HEK293 (cell line): ENCODE data around the gene PDE4DIP.
"Not testable (repeated sequence)": the region's sequence is repeated elsewhere in the genome, so short reads cannot be mapped to it uniquely, and the experiment has no call there.

Experiments used
- CTCF ChIA-PET: fragments of 350-600 bp; formaldehyde crosslinking; extraction: SDS; loops from one replicate; lab custom pipeline; 2021; ENCODE audit warnings: antibody characterized with exemption; lab: Yijun Ruan, JAX
- POLR2A ChIA-PET: fragments of 300-600 bp; formaldehyde crosslinking; extraction: SDS; loops from one replicate; lab custom pipeline; 2020; ENCODE audit warnings: antibody characterized with exemption, inconsistent platforms; lab: Yijun Ruan, JAX
- H3K27ac ChIP-seq: fragments of 200-500 bp; sonication (Bioruptor generic); 2 replicates; pipeline ENCODE4 v1.5.1; 2014; ENCODE audit warnings: low read depth, low read length, control low read depth, inconsistent platforms; ENCODE audit errors: extremely low read depth
- H3K36me3 ChIP-seq, 2 experiments: fragments of 200-500 bp in 1 of 2; sonication (Bioruptor generic) in 1 of 2; 1 replicate in 1 of 2; 2 replicates in 1 of 2; pipeline ENCODE4 v1.5.1; 2014 to 2017; ENCODE audit warnings: inconsistent platforms in 2 of 2, low read length in 2 of 2; ENCODE audit not compliant: control insufficient read depth in 2 of 2, insufficient read depth in 1 of 2
- H3K4me1 ChIP-seq: fragments of 200-500 bp; sonication (Bioruptor generic); 2 replicates; pipeline ENCODE4 v1.5.1; 2014; ENCODE audit warnings: mild to moderate bottlenecking, low read length, inconsistent platforms; ENCODE audit not compliant: control insufficient read depth, insufficient read depth
- H3K4me3 ChIP-seq: 2 replicates; pipeline ENCODE4 v1.5.1; 2011; ENCODE audit warnings: low read depth, mild to moderate bottlenecking, control low read depth, low read length, moderate library complexity
- H3K9me3 ChIP-seq: fragments of 200-500 bp; sonication (Bioruptor generic); 2 replicates; pipeline ENCODE4 v1.5.1; 2014; ENCODE audit warnings: low read depth, low read length, inconsistent platforms; ENCODE audit not compliant: control insufficient read depth, insufficient read depth

The PDE4DIP gene

GRCh38 chr1:148869634-148869961 lies 25.4 kb downstream of the PDE4DIP start:
- H3K4me1 ChIP-seq, CTCF ChIA-PET, H3K27ac ChIP-seq, H3K9me3 ChIP-seq, H3K36me3 ChIP-seq, POLR2A ChIA-PET, H3K4me3 ChIP-seq: not testable (repeated sequence)

GRCh38 chr1:148874408-148875388 lies 30.5 kb downstream of the PDE4DIP start:
- H3K4me3 ChIP-seq, POLR2A ChIA-PET, H3K9me3 ChIP-seq, H3K27ac ChIP-seq, H3K4me1 ChIP-seq, H3K36me3 ChIP-seq, CTCF ChIA-PET: not testable (repeated sequence)

- H3K4me1 ChIP-seq, H3K27ac ChIP-seq, CTCF ChIA-PET, H3K9me3 ChIP-seq, H3K4me3 ChIP-seq, POLR2A ChIA-PET, H3K36me3 ChIP-seq: not testable (repeated sequence)
Measured at GRCh38 chr1:148879812-148880416, 35.7 kb downstream of the PDE4DIP start.

GRCh38 chr1:148881261-148881660 lies 37.0 kb downstream of the PDE4DIP start:
- CTCF ChIA-PET, H3K4me1 ChIP-seq, H3K36me3 ChIP-seq, H3K4me3 ChIP-seq, POLR2A ChIA-PET, H3K27ac ChIP-seq, H3K9me3 ChIP-seq: not testable (repeated sequence)

- H3K4me1 ChIP-seq, POLR2A ChIA-PET, H3K36me3 ChIP-seq, CTCF ChIA-PET, H3K4me3 ChIP-seq, H3K27ac ChIP-seq, H3K9me3 ChIP-seq: not testable (repeated sequence)
Measured at GRCh38 chr1:148885219-148885618, 41.0 kb downstream of the PDE4DIP start.

- H3K4me1 ChIP-seq, H3K9me3 ChIP-seq, H3K36me3 ChIP-seq, H3K4me3 ChIP-seq, H3K27ac ChIP-seq, CTCF ChIA-PET, POLR2A ChIA-PET: not testable (repeated sequence)
Measured at GRCh38 chr1:148886293-148886692, 42.1 kb downstream of the PDE4DIP start.

- H3K4me3 ChIP-seq, H3K36me3 ChIP-seq, H3K27ac ChIP-seq, H3K4me1 ChIP-seq, H3K9me3 ChIP-seq, POLR2A ChIA-PET, CTCF ChIA-PET: not testable (repeated sequence)
Measured at GRCh38 chr1:148888597-148888996, 44.4 kb downstream of the PDE4DIP start.

- H3K27ac ChIP-seq, H3K36me3 ChIP-seq, POLR2A ChIA-PET, H3K9me3 ChIP-seq, H3K4me1 ChIP-seq, CTCF ChIA-PET, H3K4me3 ChIP-seq: not testable (repeated sequence)
Measured at GRCh38 chr1:148889267-148890074, 45.2 kb downstream of the PDE4DIP start.

GRCh38 chr1:148890075-148890568 lies 45.9 kb downstream of the PDE4DIP start:
- not testable (repeated sequence) for H3K27ac ChIP-seq

GRCh38 chr1:148894360-148895352 lies 50.4 kb downstream of the PDE4DIP start:
- H3K4me1 ChIP-seq, H3K4me3 ChIP-seq, H3K36me3 ChIP-seq, H3K27ac ChIP-seq, POLR2A ChIA-PET, H3K9me3 ChIP-seq, CTCF ChIA-PET: not testable (repeated sequence)

More at GRCh38 chr1:148890075-148890568, 45.9 kb downstream of the PDE4DIP start:
- POLR2A ChIA-PET, H3K4me3 ChIP-seq, H3K36me3 ChIP-seq, H3K4me1 ChIP-seq, CTCF ChIA-PET, H3K9me3 ChIP-seq: not testable (repeated sequence)
